Peyer's patch (tissue), 4 donors: Measurements from ENCODE around the gene MARVELD3.

Experiments
- CTCF ChIP-seq, 6 experiments: fragments of 450-650 bp in 4 of 6; fragments of 200-600 bp in 2 of 6; sonication (generic) in 1 of 6; IDR thresholded peaks; one replicate each; pipeline ENCODE4 v1.5.1; 2017 to 2019; ENCODE audit warnings: antibody characterized with exemption in 6 of 6, mild to moderate bottlenecking in 3 of 6, moderate library complexity in 1 of 6
- POLR2A ChIP-seq, 2 donors: fragments of 450-650 bp; IDR thresholded peaks; one replicate each; pipeline ENCODE4 v1.5.1; 2017; ENCODE audit warnings: antibody characterized with exemption in 2 of 2, mild to moderate bottlenecking in 2 of 2, moderate library complexity in 2 of 2

DNA sequence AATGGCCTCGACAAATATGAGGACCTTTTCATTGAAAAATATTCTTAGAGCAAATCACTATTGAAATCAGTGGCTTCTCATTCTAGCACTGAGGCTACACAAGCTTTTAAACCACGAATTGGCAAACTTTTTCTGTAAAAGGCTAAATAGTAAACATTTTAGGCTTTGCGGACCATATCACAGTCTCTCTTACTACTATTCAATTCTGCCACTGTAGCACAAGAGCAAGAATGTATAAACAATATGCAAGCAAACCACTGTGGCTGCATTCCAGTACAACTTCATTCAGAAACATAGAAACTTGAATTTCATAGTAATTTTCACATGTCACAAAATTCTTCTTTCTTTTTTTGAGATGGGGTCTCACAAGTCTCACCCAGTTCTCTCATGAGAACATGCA lies 49.4 kb downstream of the MARVELD3 start:
- TF ChIP-seq POLR2A (IDR thresholded peaks at IDR 0.05) (no peak), CTCF (IDR thresholded peaks at IDR 0.05) (no peak)
